HEK293T (cell line): Measurements from ENCODE around the gene MAD1L1.

Experiments used
- BHLHE40 ChIP-seq: fragments of 450-650 bp; IDR thresholded peaks from 2 replicates; pipeline ENCODE4 v1.6.1; 2016; ENCODE audit warnings: mild to moderate bottlenecking, moderate library complexity, borderline replicate concordance
- FOXM1 ChIP-seq: fragments of 450-650 bp; IDR thresholded peaks from 2 replicates; pipeline ENCODE4 v1.6.1; 2017; ENCODE audit warnings: mild to moderate bottlenecking, borderline replicate concordance
- HDGF ChIP-seq: fragments of 450-650 bp; IDR thresholded peaks from 2 replicates; pipeline ENCODE4 v1.6.1; 2017; ENCODE audit warnings: antibody characterized with exemption, borderline replicate concordance
- LEF1 ChIP-seq: fragments of 450-650 bp; IDR thresholded peaks from 2 replicates; pipeline ENCODE4 v1.6.1; 2017; ENCODE audit warnings: mild to moderate bottlenecking, borderline replicate concordance
- NFRKB ChIP-seq: fragments of 450-650 bp; IDR thresholded peaks from 2 replicates; pipeline ENCODE4 v1.6.1; 2016; ENCODE audit warnings: mild to moderate bottlenecking, moderate library complexity
- SP1 ChIP-seq: fragments of 450-650 bp; IDR thresholded peaks from 2 replicates; pipeline ENCODE4 v1.6.1; 2017
- SUZ12 ChIP-seq: fragments of 450-650 bp; IDR thresholded peaks from 2 replicates; pipeline ENCODE4 v1.6.1; 2016; ENCODE audit warnings: mild to moderate bottlenecking
- TARDBP ChIP-seq: fragments of 450-650 bp; IDR thresholded peaks from 2 replicates; pipeline ENCODE4 v1.6.1; 2016
- ZNF384 ChIP-seq: fragments of 450-650 bp; IDR thresholded peaks from 2 replicates; pipeline ENCODE4 v1.6.1; 2016

GRCh38 chr7:1811850-1812508 is 420.8 kb downstream of the MAD1L1 start:
- TF ChIP-seq TARDBP (no peak), NFRKB (no peak), ZNF384 (no peak), SP1 (no peak), HDGF (no peak), FOXM1 (no peak), LEF1 (no peak), SUZ12 (no peak), BHLHE40 (no peak)
